NCI-H2227 (cell line): ENCODE measurements around the gene GGTLC3.
"Not testable (repeated sequence)": the region's sequence is repeated elsewhere in the genome, so short reads cannot be mapped to it uniquely, and the experiment has no call there.

Experiments used
- DNase-seq: peaks from one replicate; lab custom pipeline; 2025; ENCODE audit not compliant: unreplicated experiment; lab: John Stamatoyannopoulos, UW

Gene GGTLC3

GRCh38 chr22:18518061-18518460 lies at the start of gene GGTLC3:
TSS of gene GGTLC3 (minus strand) at chr22:18518161. CDS start at chr22:18517897, 264 bp downstream.
- DNase-seq = not testable (repeated sequence)

- DNase-seq = not testable (repeated sequence)
These were observed 42.4 kb upstream of the GGTLC3 start for GRCh38 chr22:18560099-18560974.

- DNase-seq = not testable (repeated sequence)
These were observed 41.0 kb upstream of the GGTLC3 start for GRCh38 chr22:18558939-18559338.

- DNase-seq = not testable (repeated sequence)
These were observed 40.6 kb upstream of the GGTLC3 start for GRCh38 chr22:18558516-18558915.

GRCh38 chr22:18554280-18555256 lies 36.6 kb upstream of the GGTLC3 start:
- not testable (repeated sequence) for DNase-seq

- DNase-seq = not testable (repeated sequence)
These were observed 35.1 kb upstream of the GGTLC3 start for GRCh38 chr22:18552839-18553597.

GRCh38 chr22:18551046-18551445 lies 33.1 kb upstream of the GGTLC3 start:
- not testable (repeated sequence) for DNase-seq

GRCh38 chr22:18549458-18550179 lies 31.7 kb upstream of the GGTLC3 start:
- not testable (repeated sequence) for DNase-seq

GRCh38 chr22:18544615-18545014 lies 26.7 kb upstream of the GGTLC3 start:
- not testable (repeated sequence) for DNase-seq

GRCh38 chr22:18543400-18543799 lies 25.4 kb upstream of the GGTLC3 start:
- not testable (repeated sequence) for DNase-seq

- DNase-seq = not testable (repeated sequence)
These were observed 22.0 kb upstream of the GGTLC3 start for GRCh38 chr22:18539994-18540393.

GRCh38 chr22:18534315-18534714 lies 16.4 kb upstream of the GGTLC3 start:
- DNase-seq = not testable (repeated sequence)

- not testable (repeated sequence) for DNase-seq
These were observed 15.7 kb upstream of the GGTLC3 start for GRCh38 chr22:18533633-18534032.

GRCh38 chr22:18529416-18530145 lies 11.6 kb upstream of the GGTLC3 start:
- DNase-seq = not testable (repeated sequence)

- not testable (repeated sequence) for DNase-seq
These were observed 10.8 kb upstream of the GGTLC3 start for GRCh38 chr22:18528597-18529415.

- not testable (repeated sequence) for DNase-seq
These were observed 10.0 kb upstream of the GGTLC3 start, which contains the start of gene TMEM191B for GRCh38 chr22:18527752-18528596. TSS of gene TMEM191B (plus strand) at chr22:18527802. CDS start at chr22:18527981, 179 bp downstream.

GRCh38 chr22:18523328-18523727 lies 5.4 kb upstream of the GGTLC3 start:
- DNase-seq = not testable (repeated sequence)
